ENCODE results near the gene TRIM2.

DNA sequence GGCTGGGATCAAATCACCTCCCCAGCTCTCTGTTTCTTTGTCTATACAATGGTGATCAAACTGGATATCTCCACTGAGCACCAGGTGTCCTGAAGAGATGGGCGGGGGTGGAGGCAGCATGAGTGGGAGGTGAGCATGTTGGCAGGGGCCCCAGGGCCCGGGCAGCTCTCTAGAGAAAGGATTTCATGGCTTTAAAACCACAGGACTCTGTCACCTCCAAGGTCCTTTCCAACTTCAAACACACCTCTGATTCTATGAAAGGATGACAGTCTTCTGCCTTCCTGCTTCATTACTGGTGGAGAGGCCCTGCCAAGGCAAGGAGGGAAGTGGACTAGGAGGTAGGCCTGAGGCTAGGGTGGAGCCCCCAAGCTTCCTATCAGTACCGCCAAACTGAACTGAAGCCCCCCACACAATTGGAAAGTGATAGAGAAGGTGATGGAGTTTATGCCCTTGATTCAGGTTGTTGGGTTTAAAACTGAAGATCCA is 38.6 kb downstream of the TRIM2 start:
- TF ChIP-seq CTCF (IDR thresholded peaks at IDR 0.05 in 2 of 3, conservative IDR thresholded peaks at IDR 0.05 in 1 of 3; ENCODE audit: borderline replicate concordance in 1 of 3, insufficient read depth in 1 of 3, low read depth in 2 of 3, low read length in 2 of 3), result no peak
- no peak for TF ChIP-seq POLR2AphosphoS5 (IDR thresholded peaks at IDR 0.05; ENCODE audit: low read depth, low read length)
- TF ChIP-seq YY1 (IDR thresholded peaks at IDR 0.05; ENCODE audit: extremely low read depth, insufficient replicate concordance, low read depth, low read length), result no peak
- TF ChIP-seq SIN3A (IDR thresholded peaks at IDR 0.05; ENCODE audit: low read depth), result no peak

Data from HCT116 (cell line).